IMR-90 (cell line): ENCODE measurements around the gene RPL18. TPM values are rescaled to one million over a fixed set of nuclear protein-coding genes. Genes with fewer than 3 reads are reported as not detected.
A peak's percentile ranks its signal among the peaks of the same experiment; 100 is the strongest.

Experiments
- ATAC-seq: fragments of 200-7000 bp; cut with Tn5 transposase; 2 replicates; pipeline ENCODE4 v1.9.1; 2020; ENCODE audit warnings: low read depth, mild to moderate bottlenecking, moderate library complexity
- BruUV-seq: library from RNA; stranded (reverse); fragments of 400-500 nt; replicated peaks from 2 replicates; lab custom pipeline; 2021; lab: Mats Ljungman, UMichigan
- CTCF ChIA-PET: fragments of 300-600 bp; formaldehyde crosslinking; extraction: SDS; loops from one replicate; lab custom pipeline; 2021; ENCODE audit warnings: antibody characterized with exemption; lab: Yijun Ruan, JAX
- POLR2A ChIA-PET: fragments of 300-600 bp; sonication (Branson Sonifier 250); formaldehyde crosslinking; loops from one replicate; lab custom pipeline; 2022; ENCODE audit warnings: antibody characterized with exemption; ENCODE audit not compliant: unreplicated experiment; lab: Charles Lee
- DNase-seq: peaks from one replicate; pipeline ENCODE4 v3.0.0; 2013
- H2AFZ ChIP-seq: replicated peaks from 2 replicates; pipeline ENCODE3; 2013; ENCODE audit warnings: low read length, mild to moderate bottlenecking; ENCODE audit not compliant: poor library complexity
- H2AK5ac ChIP-seq: 2 replicates; pipeline ENCODE4 v1.6.1; 2013; ENCODE audit warnings: low read depth, low read length, inconsistent platforms
- H2AK9ac ChIP-seq: replicated peaks from 2 replicates; pipeline ENCODE3; 2013; ENCODE audit warnings: mild to moderate bottlenecking, low read depth, low read length, moderate library complexity; ENCODE audit not compliant: poor library complexity
- H2BK120ac ChIP-seq: 2 replicates; pipeline ENCODE4 v1.6.1; 2013; ENCODE audit warnings: low read depth, low read length, inconsistent platforms
- H2BK15ac ChIP-seq: 3 replicates; pipeline ENCODE4 v1.6.1; 2013; ENCODE audit warnings: low read depth, low read length, inconsistent platforms
- H2BK20ac ChIP-seq: 2 replicates; pipeline ENCODE4 v1.6.1; 2013; ENCODE audit warnings: low read depth, mild to moderate bottlenecking, inconsistent platforms, low read length, moderate library complexity
- H2BK5ac ChIP-seq: 2 replicates; pipeline ENCODE4 v1.6.1; 2013; ENCODE audit warnings: mild to moderate bottlenecking, low read depth, low read length, inconsistent platforms; ENCODE audit not compliant: poor library complexity, severe bottlenecking
- H3K14ac ChIP-seq: replicated peaks from 2 replicates; pipeline ENCODE4 v1.6.1; 2013; ENCODE audit warnings: low read depth, low read length, inconsistent platforms
- H3K18ac ChIP-seq: 2 replicates; pipeline ENCODE4 v1.6.1; 2013; ENCODE audit warnings: low read depth, low read length, control low read depth
- H3K23ac ChIP-seq: 2 replicates; pipeline ENCODE4 v1.6.1; 2013; ENCODE audit warnings: low read depth, low read length, inconsistent platforms
- H3K27ac ChIP-seq: 2 replicates; pipeline ENCODE4 v1.5.1; 2013; ENCODE audit warnings: mild to moderate bottlenecking, control low read depth, low read length; ENCODE audit not compliant: insufficient read depth
- H3K27me3 ChIP-seq: 2 replicates; pipeline ENCODE4 v1.6.1; 2013; ENCODE audit warnings: low read length; ENCODE audit not compliant: control insufficient read depth, insufficient read depth
- H3K36me3 ChIP-seq: 2 replicates; pipeline ENCODE4 v1.6.1; 2013; ENCODE audit warnings: low read length, mixed read lengths; ENCODE audit not compliant: control insufficient read depth, insufficient read depth
- H3K4ac ChIP-seq: 2 replicates; pipeline ENCODE4 v1.6.1; 2013; ENCODE audit warnings: low read depth, low read length, inconsistent platforms
- H3K4me1 ChIP-seq: 2 replicates; pipeline ENCODE4 v1.6.1; 2013; ENCODE audit warnings: low read length, mixed read lengths; ENCODE audit not compliant: control insufficient read depth, insufficient read depth
- H3K4me2 ChIP-seq: 2 replicates; pipeline ENCODE4 v1.6.1; 2013; ENCODE audit warnings: low read depth, mild to moderate bottlenecking, control low read depth, low read length, moderate library complexity
- H3K4me3 ChIP-seq: 2 replicates; pipeline ENCODE4 v1.5.1; 2013; ENCODE audit warnings: low read depth, mild to moderate bottlenecking, control low read depth, low read length, moderate library complexity; ENCODE audit not compliant: insufficient read depth
- H3K56ac ChIP-seq: 2 replicates; pipeline ENCODE4 v1.6.1; 2013; ENCODE audit warnings: low read length, inconsistent platforms; ENCODE audit not compliant: insufficient read depth; ENCODE audit errors: extremely low read depth
- H3K79me1 ChIP-seq, 2 experiments: 2 replicates each; pipeline ENCODE4 v1.6.1; 2013; ENCODE audit warnings: low read length in 2 of 2, inconsistent platforms in 1 of 2, low read depth in 1 of 2
- H3K9ac ChIP-seq: 2 replicates; pipeline ENCODE4 v1.6.1; 2013; ENCODE audit warnings: low read depth, low read length, control low read depth
- H3K9me1 ChIP-seq: 2 replicates; pipeline ENCODE4 v1.6.1; 2013; ENCODE audit warnings: low read length, inconsistent platforms; ENCODE audit not compliant: insufficient read depth
- H3K9me3 ChIP-seq: 2 replicates; pipeline ENCODE4 v1.6.1; 2013; ENCODE audit warnings: low read length; ENCODE audit not compliant: control insufficient read depth, insufficient read depth
- H4K20me1 ChIP-seq: 2 replicates; pipeline ENCODE4 v1.6.1; 2013; ENCODE audit warnings: low read length, inconsistent platforms; ENCODE audit not compliant: insufficient read depth
- H4K5ac ChIP-seq: 2 replicates; pipeline ENCODE4 v1.6.1; 2013; ENCODE audit warnings: mild to moderate bottlenecking, low read depth, low read length, control low read depth
- H4K8ac ChIP-seq, 2 experiments: 2 replicates each; pipeline ENCODE4 v1.6.1; 2013; ENCODE audit warnings: low read depth in 2 of 2, low read length in 2 of 2, control low read depth in 1 of 2, inconsistent platforms in 1 of 2
- H4K91ac ChIP-seq: 2 replicates; pipeline ENCODE4 v1.6.1; 2013; ENCODE audit warnings: low read depth, low read length, inconsistent platforms; ENCODE audit not compliant: insufficient read depth
- CEBPB ChIP-seq: IDR thresholded peaks from 2 replicates; pipeline ENCODE4 v1.6.1; 2012; ENCODE audit warnings: low read depth, low read length, improper control_type of control experiment
- CHD1 ChIP-seq: IDR thresholded peaks from 2 replicates; pipeline ENCODE4 v1.6.1; 2012; ENCODE audit warnings: low read depth, low read length, improper control_type of control experiment
- CTCF ChIP-seq: conservative IDR thresholded peaks from 2 replicates; pipeline ENCODE4 v1.5.1; 2012; ENCODE audit warnings: mild to moderate bottlenecking, low read depth, low read length, improper control_type of control experiment
- POLR2A ChIP-seq: IDR thresholded peaks from 2 replicates; pipeline ENCODE4 v1.6.1; 2012; ENCODE audit warnings: mild to moderate bottlenecking, low read depth, low read length
- RAD21 ChIP-seq: IDR thresholded peaks from 2 replicates; pipeline ENCODE4 v1.6.1; 2012; ENCODE audit warnings: low read length, improper control_type of control experiment
- RCOR1 ChIP-seq: IDR thresholded peaks from 2 replicates; pipeline ENCODE4 v1.6.1; 2012; ENCODE audit warnings: mild to moderate bottlenecking, low read length, improper control_type of control experiment; ENCODE audit not compliant: insufficient replicate concordance
- RFX5 ChIP-seq: IDR thresholded peaks from 2 replicates; pipeline ENCODE4 v1.8.0; 2012; ENCODE audit warnings: low read depth, mild to moderate bottlenecking, low read length, moderate library complexity
- WGBS, 2 experiments: methylation state at CpG; one replicate each; pipeline versions ENCODE4 v1.1.5 to v1.1.7; 2013; ENCODE audit warnings: missing lambda C conversion rate in 2 of 2; ENCODE audit not compliant: insufficient read length in 1 of 2; ENCODE audit errors: extremely low coverage in 2 of 2; 5-methylcytosine and 5-hydroxymethylcytosine counted together
- dilution Hi-C: fragments of 300-500 bp; cut with HindIII; formaldehyde crosslinking; loops from one replicate; pipeline ENCODE4 v1.14.3; 2018; ENCODE audit warnings: low sequenced_read_pairs; ENCODE audit not compliant: unreplicated experiment
- in situ Hi-C: fragments of 300-500 bp; cut with MboI; formaldehyde crosslinking; loops from 3 replicates; pipeline ENCODE4 v1.14.3; 2019; ENCODE audit warnings: low sequenced_read_pairs, inconsistent platforms, mixed read lengths
- intact Hi-C: fragments of 100-400 bp; cut with micrococcal nuclease; formaldehyde crosslinking; loops from 2 replicates; pipeline ENCODE4 v1.10.0; 2022
- polyA plus RNA-seq, 3 experiments: library from polyadenylated mRNA; depleted of rRNA; stranded (reverse); fragments of >200 nt; gene quantifications; 2 replicates each; pipeline ENCODE4 v1.2.3, GENCODE V29; 2012; ENCODE audit warnings: low replicate concordance in 1 of 3
- total RNA-seq: library from RNA; depleted of rRNA; stranded (reverse); fragments of >200 nt; gene quantifications from 2 replicates; pipeline ENCODE4 v1.2.3, GENCODE V29; 2012

The RPL18 gene
- total and polyA plus RNA-seq, 2 of the 4 experiments (the other 2 are of a cell fraction): 1,909 to 2,254 TPM

DNA sequence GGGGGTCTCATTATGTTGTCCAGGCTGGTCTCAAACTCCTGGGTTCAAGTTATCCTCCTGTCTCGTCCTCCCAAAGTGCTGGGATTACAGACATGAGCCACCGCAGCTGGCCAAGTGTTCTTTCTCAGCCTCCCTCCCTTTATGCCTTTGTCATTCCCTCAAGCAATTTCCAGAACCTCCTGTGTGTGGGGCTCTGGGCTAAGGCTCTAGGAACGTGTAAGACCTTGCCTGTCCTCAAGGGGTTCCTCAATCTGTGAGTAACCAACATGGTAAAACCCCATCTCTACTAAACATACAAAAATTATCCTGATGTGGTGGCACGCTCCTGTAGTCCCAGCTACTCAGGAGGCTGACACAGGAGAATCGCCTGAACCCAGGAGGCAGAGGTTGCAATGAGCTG lies 28.0 kb downstream of the RPL18 start:
- ATAC-seq: no peak
- Histone ChIP-seq H3K27me3 (no peaks in the 10 kb centered on the region; the same call in 1 of the 2 replicates), H3K9ac (no peak overlapping the region), H2AK9ac (no peak overlapping the region), H3K36me3 (no peaks in the 10 kb centered on the region), H3K23ac (no peak overlapping the region), H3K18ac (no peak overlapping the region), H4K5ac (no peak overlapping the region), H2BK20ac (no peak overlapping the region), H3K79me1 (no peaks in the 10 kb centered on the region), H2BK120ac (no peak overlapping the region), H3K9me1 (no peaks in the 10 kb centered on the region), H3K4me3 (no peak overlapping the region), H3K27ac (no peak overlapping the region), H2BK15ac (no peak overlapping the region), H3K9me3 (no peaks in the 10 kb centered on the region), H4K91ac (no peak overlapping the region), H2BK5ac (no peak overlapping the region), H4K20me1 (no peaks in the 10 kb centered on the region), H3K4ac (no peak overlapping the region), H2AFZ (no peak overlapping the region), H3K4me1 (no peaks in the 10 kb centered on the region; the same call in 1 of the 2 replicates), H2AK5ac (peak overlapping the region; percentile 1; the same call in 1 of the 2 replicates), H3K14ac (no peak overlapping the region), H3K4me2 (no peak overlapping the region), H3K56ac (no peak overlapping the region), H4K8ac (no peak overlapping the region)
- WGBS, 2 experiments: 100% methylated on average over 2 of the region's 5 CpGs; no CpG with 5 or more reads in 1 of the 2 experiments
- intact Hi-C loops: no loop called here
- no TSS peak for BruUV-seq
- dilution Hi-C loops: no loop called here
- no peak for DNase-seq
- ChIA-PET CTCF (no interaction called here), POLR2A (no interaction called here)
- TF ChIP-seq CTCF (peak; percentile 33), CHD1 (no peak), RFX5 (no peak), RAD21 (peak; percentile 30), POLR2A (no peak), RCOR1 (no peak), CEBPB (no peak)
- in situ Hi-C loops: no loop called here
